GM21423 (cell line): Measurements from ENCODE around the gene AIDA.

Source experiments
- ATAC-seq: cut with Tn5 transposase; IDR thresholded peaks from one replicate; pipeline ENCODE4 v1.9.1; 2021; ENCODE audit warnings: mild to moderate bottlenecking, moderate library complexity; ENCODE audit not compliant: unreplicated experiment

AIDA gene

GRCh38 chr1:222653178-222653827 lies 59.0 kb downstream of the AIDA start:
- peak; percentile 71 for ATAC-seq

GRCh38 chr1:222652676-222653075 lies 59.6 kb downstream of the AIDA start:
- no peak for ATAC-seq

GRCh38 chr1:222644636-222644980 lies 67.7 kb downstream of the AIDA start:
- no peak for ATAC-seq

GRCh38 chr1:222643938-222644635 lies 68.2 kb downstream of the AIDA start:
- peak; percentile 94 for ATAC-seq

GRCh38 chr1:222643606-222643937 lies 68.7 kb downstream of the AIDA start:
- no peak for ATAC-seq

- ATAC-seq, result no peak
These were observed 69.8 kb downstream of the AIDA start for GRCh38 chr1:222642468-222642867.

GRCh38 chr1:222641269-222641948 lies 70.9 kb downstream of the AIDA start:
- ATAC-seq, result no peak

- ATAC-seq, result peak; percentile 76
These were observed 77.9 kb downstream of the AIDA start for GRCh38 chr1:222634180-222635013.

- no peak for ATAC-seq
These were observed 79.5 kb downstream of the AIDA start for GRCh38 chr1:222632749-222633148.

- ATAC-seq, result no peak
These were observed 80.6 kb downstream of the AIDA start for GRCh38 chr1:222631611-222632208.

GRCh38 chr1:222629921-222630535 lies 82.3 kb downstream of the AIDA start:
- no peak for ATAC-seq

- no peak for ATAC-seq
These were observed 85.1 kb downstream of the AIDA start for GRCh38 chr1:222627232-222627631.

- ATAC-seq, result no peak
These were observed 88.1 kb downstream of the AIDA start for GRCh38 chr1:222624214-222624613.

GRCh38 chr1:222623458-222623857 lies 88.8 kb downstream of the AIDA start:
- ATAC-seq, result no peak

- ATAC-seq, result no peak
These were observed 89.5 kb downstream of the AIDA start for GRCh38 chr1:222622765-222623164.

- ATAC-seq, result peak; percentile 35
These were observed 91.7 kb downstream of the AIDA start for GRCh38 chr1:222620566-222620965.

GRCh38 chr1:222618880-222619596 lies 93.3 kb downstream of the AIDA start:
- no peak for ATAC-seq
